Stimulated activated CD8-positive, alpha-beta memory T cell treated with anti-CD3 and anti-CD28 coated beads, Interleukin-4, amount 100 ng/mL, for 48 hours (primary cell): ENCODE results near the gene ZNF763.
A peak's percentile ranks its signal among the peaks of the same experiment; 100 is the strongest.
"Not testable (repeated sequence)": the region's sequence is repeated elsewhere in the genome, so short reads cannot be mapped to it uniquely, and the experiment has no call there.

ENCODE experiments used
- DNase-seq: peaks from one replicate; pipeline ENCODE4 v3.0.0-alpha.2; 2020

Gene ZNF763

DNA sequence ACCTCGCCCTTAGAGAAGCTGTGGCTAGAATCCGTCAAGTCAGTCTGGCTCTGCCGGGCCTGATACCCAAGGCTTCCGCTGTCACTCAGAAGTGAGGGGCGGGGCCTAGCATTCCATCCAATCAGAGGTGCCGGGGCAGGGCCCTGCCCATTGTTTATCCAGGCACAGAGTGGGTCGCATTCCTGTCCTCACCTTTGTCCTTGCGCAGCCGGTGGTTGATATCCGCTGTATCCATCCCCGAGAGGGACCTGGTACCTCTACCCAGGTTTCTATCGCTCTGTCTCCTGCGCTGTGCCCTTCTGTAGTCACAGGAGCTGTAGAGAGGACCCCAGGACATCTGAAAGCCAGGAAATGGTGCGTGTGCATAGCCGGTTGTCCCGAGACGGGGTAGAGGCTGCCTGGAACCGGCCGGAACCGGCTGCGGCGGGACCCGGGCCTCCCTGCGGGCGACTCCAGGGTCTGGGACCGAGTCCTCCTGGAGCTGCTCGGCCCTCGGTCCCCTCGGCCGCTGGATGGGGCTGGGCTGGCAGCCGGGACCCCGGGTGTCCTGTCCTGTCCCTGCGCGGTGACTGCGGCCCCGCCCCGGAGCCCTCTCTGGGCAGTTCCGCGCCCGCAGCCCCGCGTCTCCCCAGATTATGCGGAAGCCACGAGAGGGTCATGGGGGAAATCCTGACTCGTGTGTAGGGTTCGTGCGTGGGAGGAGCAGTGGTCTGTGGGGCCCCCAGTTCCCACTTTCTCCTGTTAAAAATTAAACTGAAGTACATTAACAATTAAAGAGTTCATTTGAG, at the start of gene ZNF763:
Gene ZNF763, plus strand, starts transcription at position 183 of the 788 bp plus-strand sequence. Its CDS starts 169 bp downstream, at position 352.
- peak; percentile 93 for DNase-seq

DNA sequence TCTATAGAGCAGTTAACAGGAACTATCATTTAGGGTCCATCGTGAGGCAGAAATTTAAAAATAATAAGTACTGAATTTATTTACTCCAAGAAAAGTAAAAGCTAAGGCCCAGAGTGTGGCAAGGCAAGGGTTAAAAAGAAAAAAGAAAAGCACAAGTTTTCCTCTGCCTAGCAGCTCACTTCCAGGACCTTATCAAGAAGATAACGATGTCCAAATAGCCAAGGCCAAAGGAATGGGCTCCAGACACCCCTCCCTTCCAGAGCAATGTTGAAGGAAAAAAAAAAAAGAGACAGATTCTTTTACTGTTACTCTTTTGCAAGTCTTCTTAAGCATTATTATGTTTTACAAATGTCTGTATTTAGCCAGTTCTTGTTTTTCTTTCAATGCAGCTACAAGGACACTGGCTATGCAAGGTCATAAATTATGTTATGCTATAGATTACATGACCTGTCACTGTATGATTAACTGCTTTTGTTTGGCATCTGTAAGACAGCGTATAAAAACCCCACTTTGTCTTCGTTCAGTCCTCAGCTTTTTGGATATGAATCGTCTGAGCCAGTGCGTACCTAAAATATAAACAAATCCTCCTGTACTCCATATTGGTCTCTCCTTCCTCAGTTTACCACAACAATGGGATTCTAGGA, 42.9 kb upstream of the ZNF763 start:
- DNase-seq: no peak

DNA sequence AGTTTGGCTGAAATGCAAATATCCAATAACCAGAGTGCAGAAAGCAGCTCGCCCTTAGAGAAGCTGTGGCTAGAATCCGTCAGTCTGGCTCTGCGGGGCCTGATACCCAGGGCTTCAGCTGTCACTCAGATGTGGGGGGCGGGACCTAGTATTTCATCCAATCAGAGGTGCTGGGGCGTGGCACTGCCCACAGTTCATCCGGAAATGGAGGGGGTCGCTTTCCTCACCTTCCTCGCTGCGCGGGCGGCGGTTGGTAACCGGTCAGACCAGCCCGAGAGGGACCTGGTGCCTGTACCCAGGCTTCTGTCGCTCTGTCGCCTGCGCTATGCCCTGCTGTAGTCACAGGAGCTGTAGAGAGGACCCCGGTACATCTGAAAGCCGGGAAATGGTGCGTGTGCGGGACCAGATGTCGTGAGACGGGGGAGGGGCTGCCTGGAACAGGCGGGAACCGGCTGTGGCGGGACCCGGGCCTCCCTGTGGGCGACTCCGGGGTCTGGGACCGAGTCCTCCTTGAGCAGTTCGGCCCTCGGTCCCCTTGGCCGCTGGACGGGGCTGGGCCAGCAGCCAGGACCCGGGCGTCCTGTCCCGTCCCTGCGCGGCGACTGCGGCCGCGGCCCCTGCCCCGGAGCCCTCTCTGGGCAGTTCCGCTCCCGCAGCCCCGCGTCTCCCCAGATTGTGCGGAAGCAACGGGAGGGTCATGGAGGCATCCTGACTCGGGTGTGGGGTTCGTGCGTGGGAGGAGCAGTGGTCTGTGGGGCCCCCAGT, 39.8 kb upstream of the ZNF763 start, which contains the start of gene ZNF700:
Gene ZNF700, plus strand, starts transcription at position 222 of the 765 bp plus-strand sequence. Its CDS starts 104 bp downstream, at position 326.
- peak; percentile 96 for DNase-seq

DNA sequence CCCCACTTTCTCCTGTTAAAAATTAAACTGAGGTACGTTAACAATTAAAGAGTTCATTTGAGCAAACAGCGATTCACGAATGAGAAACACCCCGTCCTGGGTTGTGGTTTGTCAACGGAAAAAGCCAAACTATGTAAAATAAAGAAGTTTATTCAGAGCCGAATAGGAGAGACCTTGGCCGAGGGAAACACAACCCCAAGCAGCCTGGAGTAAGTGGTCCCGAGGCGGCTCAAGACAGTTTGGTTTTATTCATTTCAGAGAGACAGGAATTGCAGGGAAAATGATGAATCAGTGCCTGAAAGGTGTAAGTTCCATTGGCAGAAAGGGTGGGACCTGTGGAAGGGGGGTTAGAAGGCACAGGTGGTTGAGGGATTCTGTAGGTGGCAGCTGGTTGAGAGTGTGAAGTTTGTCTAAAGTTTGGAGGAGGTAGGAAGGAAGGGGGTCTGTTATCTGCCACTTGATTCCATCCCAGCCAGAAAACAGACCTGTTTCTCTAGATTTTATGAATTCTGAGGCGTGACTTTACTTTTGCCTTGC, 39.1 kb upstream of the ZNF763 start:
- not testable (repeated sequence) for DNase-seq

DNA sequence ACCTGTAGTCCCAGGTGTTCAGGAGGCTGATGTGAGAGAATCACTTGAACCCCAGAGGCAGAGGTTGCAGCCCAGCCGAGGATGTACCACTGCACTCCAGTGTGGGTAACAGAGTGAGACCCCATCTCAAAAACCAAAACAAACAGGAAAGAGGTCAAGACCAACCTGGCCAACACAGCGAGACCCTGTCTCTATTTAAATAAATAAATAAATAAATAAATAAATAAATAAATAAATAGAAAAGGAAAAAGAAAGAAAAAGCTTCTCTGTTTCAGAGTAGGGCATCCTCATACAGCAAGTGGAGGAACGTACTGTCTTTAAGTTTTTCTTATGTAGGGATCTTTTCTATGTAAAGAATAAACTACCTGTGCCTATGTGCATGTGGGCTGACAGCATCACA, 37.6 kb upstream of the ZNF763 start:
- no peak for DNase-seq

DNA sequence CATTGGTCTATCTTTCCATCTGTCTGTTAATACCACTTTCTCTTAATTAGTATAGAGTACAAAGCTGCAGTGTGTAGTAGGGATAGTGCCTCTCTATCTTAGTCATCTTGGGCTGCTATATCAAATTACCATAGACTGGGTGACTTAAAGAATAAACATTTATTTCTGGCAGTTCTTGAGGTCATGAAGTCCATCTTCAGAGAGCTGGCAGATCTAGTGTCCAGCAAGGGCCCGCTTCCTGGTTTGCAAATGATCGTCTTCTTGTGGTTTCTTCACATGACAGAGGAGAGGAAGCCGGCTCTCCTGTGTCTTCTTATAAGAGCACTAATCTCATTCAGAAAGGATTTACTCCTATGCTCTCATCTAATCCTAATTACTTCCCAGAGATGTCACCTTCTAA, 33.8 kb upstream of the ZNF763 start:
- no peak for DNase-seq

DNA sequence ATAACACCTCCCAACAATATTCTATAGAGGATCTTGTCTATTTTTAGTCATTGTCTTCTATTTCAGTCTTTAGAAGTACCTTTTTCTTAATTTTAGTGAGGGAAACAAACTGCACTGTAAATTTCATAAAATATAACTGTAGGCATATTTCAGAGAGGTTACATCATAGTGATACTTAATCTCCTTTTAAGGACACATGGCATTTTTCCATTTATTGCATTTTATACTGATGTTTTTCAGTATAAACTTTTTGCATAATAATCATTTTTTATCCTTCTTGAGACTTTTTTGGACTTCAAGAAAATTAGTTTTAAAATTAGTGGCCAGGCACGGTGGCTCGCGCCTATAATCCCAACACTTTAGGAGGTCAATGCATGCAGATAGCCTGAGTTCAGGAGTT, 33.3 kb upstream of the ZNF763 start:
- no peak for DNase-seq

DNA sequence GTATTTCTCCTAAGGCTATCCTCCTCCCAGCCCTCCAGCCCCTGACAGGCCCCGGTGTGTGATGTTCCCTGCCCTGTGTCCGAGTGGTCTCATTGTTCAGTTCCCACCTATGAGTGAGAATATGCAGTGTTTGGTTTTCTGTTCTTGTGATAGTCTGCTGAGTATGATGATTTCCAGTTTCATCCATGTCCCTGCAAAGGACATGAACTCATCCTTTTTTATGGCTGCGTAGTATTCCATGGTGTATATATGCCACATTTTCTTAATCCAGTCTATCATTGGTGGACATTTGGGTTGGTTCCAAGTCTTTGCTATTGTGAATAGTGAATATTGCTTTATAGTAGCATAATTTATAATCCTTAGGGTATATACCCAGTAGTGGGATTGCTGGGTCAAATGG, 29.0 kb upstream of the ZNF763 start:
- DNase-seq: not testable (repeated sequence)

DNA sequence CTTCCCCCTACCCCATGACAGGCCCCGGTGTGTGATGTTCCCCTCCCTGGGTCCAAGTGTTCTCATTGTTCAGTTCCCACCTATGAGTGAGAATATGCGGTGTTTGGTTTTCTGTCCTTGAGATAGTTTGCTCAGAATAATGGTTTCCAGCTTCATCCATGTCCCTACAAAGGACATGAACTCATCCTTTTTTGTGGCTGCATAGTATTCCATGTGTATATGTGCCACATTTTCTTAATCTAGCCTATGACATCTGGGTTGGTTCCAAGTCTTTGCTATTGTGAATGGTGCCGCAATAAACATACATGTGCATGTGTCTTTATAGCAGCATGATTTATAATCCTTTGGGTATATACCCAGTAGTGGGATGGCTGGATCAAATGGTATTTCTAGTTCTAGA, 26.5 kb upstream of the ZNF763 start:
- DNase-seq: not testable (repeated sequence)

DNA sequence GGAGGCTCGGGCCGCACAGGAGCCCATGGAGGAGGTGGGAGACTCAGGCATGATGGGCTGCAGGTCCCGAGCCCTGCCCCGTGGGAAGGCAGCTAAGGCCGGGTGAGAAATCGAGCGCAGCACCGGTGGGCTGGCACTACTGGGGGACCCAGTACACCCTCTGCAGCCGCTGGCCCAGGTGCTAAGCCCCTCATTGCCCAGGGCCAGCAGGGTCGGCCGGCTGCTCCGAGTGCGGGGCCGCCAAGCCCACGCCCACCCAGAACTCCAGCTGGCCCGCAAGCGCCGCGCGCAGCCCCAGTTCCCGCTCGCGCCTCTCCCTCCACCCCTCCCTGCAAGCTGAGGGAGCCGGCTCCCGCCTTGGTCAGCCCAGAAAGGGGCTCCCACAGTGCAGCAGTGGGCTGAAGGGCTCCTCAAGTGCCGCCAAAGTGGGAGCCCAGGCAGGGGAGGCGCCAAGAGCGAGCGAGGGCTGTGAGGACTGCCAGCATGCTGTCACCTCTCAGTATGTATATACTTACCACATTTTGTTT, 23.4 kb upstream of the ZNF763 start:
- DNase-seq: not testable (repeated sequence)

DNA sequence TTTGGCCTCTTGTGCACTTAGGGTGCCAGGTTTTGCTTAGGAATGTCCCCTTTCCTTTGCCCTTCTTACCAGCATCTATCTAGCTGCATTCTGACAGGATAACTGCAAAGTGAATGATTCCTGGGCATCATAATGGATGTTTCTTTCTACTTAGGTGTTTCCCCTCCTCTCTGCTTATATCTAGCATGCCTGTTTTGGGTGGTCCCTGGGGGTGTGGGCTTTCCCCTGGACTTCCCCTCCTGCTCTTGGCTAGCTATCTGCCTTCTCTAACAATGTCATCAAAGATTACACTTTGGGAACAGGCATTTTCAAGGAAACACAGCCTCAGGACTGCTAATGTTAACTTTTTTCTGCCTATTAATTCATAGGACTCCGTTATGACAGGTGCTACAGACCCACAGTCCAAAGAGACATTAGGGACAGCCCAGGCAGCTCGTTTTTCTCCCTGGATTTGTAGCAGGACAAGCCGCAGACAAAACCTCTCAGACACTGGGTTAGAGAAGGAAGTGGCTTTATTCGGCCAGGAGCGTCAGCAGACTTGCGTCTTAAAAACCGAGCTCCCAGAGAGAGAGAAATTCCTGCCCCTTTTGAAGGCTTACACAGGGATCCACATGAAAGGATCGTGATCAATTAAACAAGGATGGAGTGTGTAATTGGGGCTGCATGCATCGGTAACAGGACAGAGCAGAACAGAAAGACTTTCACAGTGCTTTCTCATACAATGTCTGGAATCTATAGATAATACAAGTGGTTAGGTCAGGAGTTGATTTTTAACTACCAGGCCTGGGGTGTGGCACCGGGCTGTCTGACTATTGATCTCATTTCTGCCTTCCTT, 22.6 kb upstream of the ZNF763 start:
- DNase-seq: no peak

DNA sequence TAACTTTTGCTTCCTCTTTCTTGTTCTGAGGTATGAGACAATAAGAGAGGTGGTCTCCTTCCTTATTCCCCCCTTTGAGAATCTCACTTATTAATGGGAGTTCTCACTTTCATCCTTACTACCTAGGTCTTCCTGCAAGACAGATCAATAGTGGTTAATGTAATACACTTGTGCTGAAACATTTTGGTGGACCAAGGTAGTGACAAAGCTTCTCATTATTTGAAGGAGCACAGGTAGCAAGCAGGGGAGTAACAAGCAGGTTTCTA, 22.1 kb upstream of the ZNF763 start:
- no peak for DNase-seq

DNA sequence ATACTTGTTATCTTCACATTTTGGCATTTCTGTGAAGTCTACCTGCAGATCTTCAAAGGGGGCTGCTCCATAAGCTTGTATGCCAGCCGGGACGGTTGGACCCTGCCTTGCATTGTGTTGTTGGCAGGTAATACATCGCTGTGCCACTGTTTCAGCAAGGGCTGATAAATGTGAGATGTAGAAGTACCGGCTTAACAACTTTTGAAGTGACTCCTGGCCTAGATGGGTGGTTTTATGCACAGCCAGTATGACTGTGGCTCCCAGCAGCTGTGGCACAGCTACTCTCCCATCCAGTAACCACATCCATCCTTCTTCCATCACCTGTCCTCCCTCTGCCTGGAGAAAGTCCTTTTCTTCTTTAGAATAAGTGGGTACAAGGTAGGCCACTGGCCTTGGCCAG, 20.2 kb upstream of the ZNF763 start:
- DNase-seq: no peak

DNA sequence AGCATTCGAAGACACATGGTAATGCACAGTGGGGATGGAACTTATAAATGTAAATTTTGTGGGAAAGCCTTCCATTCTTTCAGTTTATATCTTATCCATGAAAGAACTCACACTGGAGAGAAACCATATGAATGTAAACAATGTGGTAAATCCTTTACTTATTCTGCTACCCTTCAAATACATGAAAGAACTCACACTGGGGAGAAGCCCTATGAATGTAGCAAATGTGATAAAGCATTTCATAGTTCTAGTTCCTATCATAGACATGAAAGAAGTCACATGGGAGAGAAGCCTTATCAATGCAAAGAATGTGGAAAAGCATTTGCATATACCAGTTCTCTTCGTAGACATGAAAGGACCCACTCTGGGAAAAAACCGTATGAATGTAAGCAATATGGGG, 16.2 kb upstream of the ZNF763 start:
- no peak for DNase-seq

DNA sequence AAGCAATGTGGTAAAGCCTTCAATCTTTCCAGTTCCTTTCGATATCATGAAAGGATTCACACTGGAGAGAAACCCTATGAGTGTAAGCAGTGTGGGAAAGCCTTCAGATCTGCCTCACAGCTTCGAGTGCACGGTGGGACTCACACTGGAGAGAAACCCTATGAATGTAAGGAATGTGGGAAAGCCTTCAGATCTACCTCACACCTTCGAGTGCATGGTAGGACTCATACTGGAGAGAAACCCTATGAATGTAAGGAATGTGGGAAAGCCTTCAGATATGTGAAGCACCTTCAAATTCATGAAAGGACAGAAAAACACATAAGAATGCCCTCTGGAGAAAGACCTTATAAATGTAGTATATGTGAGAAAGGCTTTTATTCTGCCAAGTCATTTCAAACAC, 15.6 kb upstream of the ZNF763 start:
- DNase-seq: no peak

DNA sequence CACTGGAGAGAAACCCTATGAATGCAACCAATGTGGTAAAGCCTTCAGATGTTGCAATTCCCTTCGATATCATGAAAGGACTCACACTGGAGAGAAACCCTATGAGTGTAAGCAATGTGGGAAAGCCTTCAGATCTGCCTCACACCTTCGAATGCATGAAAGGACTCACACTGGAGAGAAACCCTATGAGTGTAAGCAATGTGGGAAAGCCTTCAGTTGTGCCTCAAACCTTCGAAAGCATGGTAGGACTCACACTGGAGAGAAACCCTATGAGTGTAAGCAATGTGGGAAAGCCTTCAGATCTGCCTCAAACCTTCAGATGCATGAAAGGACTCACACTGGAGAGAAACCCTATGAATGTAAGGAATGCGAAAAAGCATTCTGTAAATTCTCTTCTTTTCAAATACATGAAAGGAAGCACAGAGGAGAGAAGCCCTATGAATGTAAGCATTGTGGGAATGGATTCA, 15.2 kb upstream of the ZNF763 start:
- not testable (repeated sequence) for DNase-seq

DNA sequence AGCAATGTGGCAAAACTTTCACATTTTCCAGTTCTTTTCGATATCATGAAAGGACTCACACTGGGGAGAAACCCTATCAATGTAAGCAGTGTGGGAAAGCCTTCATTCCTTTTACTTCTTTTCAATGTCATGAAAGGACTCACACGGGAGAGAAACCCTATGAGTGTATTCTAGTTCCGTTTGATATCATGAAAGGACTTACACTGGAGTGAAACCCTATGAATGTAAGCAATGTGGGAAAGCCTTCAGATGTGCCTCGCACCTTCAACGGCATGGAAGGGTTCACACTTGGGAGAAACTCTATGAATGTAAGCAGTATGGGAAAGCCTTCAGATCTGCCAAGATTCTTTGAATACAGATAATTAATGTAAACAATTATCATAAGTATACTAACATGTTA, 14.5 kb upstream of the ZNF763 start:
- no peak for DNase-seq

DNA sequence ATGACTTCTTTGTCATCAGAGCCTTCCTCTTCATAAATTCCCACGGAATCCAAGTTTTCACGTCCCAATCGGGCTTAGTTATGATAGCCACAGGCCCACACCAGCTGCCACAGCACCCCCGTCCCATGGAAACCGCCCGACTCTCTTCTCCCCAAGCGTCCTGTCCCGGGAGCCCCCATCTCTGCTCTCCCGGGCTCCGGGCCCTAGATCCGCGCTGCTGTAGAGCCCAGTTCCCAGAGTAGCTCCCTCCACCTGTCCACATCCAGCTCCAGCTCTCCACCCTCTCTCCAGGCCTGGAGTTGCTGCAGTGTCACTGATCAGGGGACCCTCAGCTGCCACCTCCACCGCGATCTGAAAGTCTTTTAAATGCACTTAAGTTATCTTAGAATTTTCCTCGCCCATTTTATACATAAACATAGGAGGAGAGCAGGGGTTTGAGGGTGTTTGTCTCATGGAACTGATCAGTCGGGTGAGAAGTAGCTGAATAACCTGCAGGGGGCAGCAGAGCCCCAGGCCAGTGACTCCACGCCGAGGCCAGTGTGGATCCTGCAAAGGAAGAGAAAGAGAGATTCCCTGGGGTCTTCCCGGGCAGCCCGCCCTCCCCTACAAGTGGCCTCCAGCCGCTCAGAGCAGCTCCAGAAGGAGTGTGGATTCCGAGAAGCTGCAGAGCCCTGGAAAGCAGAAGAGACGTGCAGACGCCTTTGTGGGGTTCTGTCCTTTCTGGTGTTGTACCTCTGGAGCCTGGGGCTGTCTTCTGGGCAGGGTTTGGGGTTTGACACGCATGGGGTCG, 1.1 kb upstream of the ZNF763 start:
- DNase-seq: peak; percentile 86

DNA sequence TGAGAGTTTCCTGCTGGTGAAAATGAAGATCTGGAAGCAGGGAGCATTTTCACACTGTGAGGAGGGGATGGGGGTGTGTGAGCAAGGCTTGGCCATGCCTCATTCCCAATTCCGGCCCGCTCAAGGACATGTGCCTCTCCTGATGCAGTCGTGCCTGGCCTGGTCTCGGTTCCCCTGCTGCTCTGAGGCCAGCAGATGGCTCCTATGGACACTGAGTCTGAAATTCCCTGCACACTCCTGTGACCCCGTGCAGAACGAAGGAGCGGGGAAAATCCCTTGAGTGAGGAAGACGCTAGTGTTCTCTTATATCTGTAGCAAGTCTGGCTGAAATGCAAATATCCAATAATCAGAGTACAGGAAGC, 363 bp upstream of the ZNF763 start:
- DNase-seq: no peak

DNA sequence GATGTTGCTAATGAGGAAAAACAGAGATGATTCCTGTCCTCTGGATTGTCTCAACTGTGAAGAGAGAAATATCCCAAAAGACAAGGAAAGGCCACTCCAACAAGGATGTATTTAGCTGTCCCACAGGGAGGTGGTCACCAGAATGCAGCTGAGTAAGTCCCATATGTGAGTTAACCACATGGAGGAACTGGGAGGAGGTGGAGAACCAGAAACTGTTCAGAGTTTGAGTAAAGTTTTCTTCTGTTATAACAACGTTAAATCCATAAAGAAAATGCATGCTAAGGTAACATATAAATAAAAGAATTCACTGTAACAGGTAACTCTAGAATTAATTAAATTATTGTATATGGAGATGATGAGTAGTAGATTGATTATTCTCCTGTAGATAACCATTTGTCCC, 5.3 kb downstream of the ZNF763 start:
- DNase-seq: no peak

DNA sequence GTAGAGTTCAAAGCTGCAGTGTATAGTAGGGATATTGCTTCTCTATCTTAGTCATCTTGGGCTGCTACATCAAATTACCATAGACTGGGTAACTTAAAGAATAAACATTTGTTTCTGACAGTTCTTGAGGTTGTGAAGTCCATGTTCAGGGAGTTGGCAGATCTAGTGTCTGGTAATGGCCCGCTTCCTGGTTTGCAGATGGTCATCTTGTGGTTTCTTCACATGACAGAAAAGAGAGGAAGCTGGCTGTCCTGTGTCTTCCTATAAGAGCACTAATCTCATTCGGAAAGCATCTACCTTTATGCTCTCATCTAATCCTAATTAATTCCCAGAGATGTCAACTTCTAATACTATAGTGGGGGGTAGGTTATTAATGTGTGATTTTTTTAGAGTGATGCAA, 6.2 kb downstream of the ZNF763 start:
- no peak for DNase-seq
